ENCODE results near the gene MOXD1. TPM values are rescaled to one million over a fixed set of nuclear protein-coding genes. Genes with fewer than 3 reads are reported as not detected.

Gene MOXD1
- total RNA-seq, 2 experiments from 2014 or later: 0.74 TPM; not detected in 1

GRCh38 chr6:132381381-132381780 lies 19.9 kb downstream of the MOXD1 start:
- Histone ChIP-seq H3K9me2 (ENCODE audit: insufficient read depth, low read length) (no peaks in the 10 kb centered on the region), H3K27ac (ENCODE audit: low read depth, low read length, poor library complexity, severe bottlenecking) (no peak overlapping the region), H3K4me2 (ENCODE audit: low read length) (no peak overlapping the region), H4K20me1 (ENCODE audit: insufficient read depth, low read length) (no peaks in the 10 kb centered on the region), H3K79me2 (ENCODE audit: insufficient read depth, low read depth, low read length) (no peaks in the 10 kb centered on the region), H2AFZ (ENCODE audit: low read length) (no peak overlapping the region), H3K4me1 (ENCODE audit: insufficient read depth, low read length, poor library complexity, severe bottlenecking) (peaks cover 19% of the 10 kb centered on the region), H3K4me3 (ENCODE audit: low read depth, low read length, poor library complexity, severe bottlenecking) (no peak overlapping the region), H3K36me3 (ENCODE audit: insufficient read depth, low read length) (no peaks in the 10 kb centered on the region), H3K9me3 (ENCODE audit: low read length) (no peaks in the 10 kb centered on the region)
- ChIA-PET CTCF (ENCODE audit: unreplicated experiment) (no interaction called here), POLR2A (interaction anchor here (1.0 to 2.1 kb wide), 2 partner anchors 12 to 42 kb away, joined by 3 to 6 read pairs; no protein-coding TSS in a partner anchor)
- intact Hi-C loops (cut with micrococcal nuclease; ENCODE audit: unreplicated experiment): no loop called here
- TF ChIP-seq EZH2phosphoT487 (IDR thresholded peaks at IDR 0.05; ENCODE audit: borderline replicate concordance, low read depth, low read length): no peak
- no peak for TF ChIP-seq CTCF (conservative IDR thresholded peaks at IDR 0.05; ENCODE audit: low read length)
- no TSS peak for BruUV-seq (replicated peaks)
- no peak for DNase-seq (ENCODE audit: low spot score)

GRCh38 chr6:132380358-132381029 lies 20.8 kb downstream of the MOXD1 start:
- BruUV-seq (replicated peaks): no TSS peak
- no peaks in the 10 kb centered on the region for H3K36me3 ChIP-seq (ENCODE audit: insufficient read depth, low read length)
- H2AFZ ChIP-seq (ENCODE audit: low read length): no peak overlapping the region; the same call in 1 of the 2 replicates
- DNase-seq (ENCODE audit: low spot score): no peak
- intact Hi-C loops (cut with micrococcal nuclease; ENCODE audit: unreplicated experiment): no loop called here
- no peaks in the 10 kb centered on the region for H3K79me2 ChIP-seq (ENCODE audit: insufficient read depth, low read depth, low read length)
- TF ChIP-seq EZH2phosphoT487 (IDR thresholded peaks at IDR 0.05; ENCODE audit: borderline replicate concordance, low read depth, low read length) (no peak), CTCF (conservative IDR thresholded peaks at IDR 0.05; ENCODE audit: low read length) (no peak)
- ChIA-PET POLR2A (interaction anchor here (1.0 to 1.8 kb wide), 3 partner anchors 9 to 109 kb away, joined by 3 to 4 read pairs (median 3); no protein-coding TSS in a partner anchor), CTCF (ENCODE audit: unreplicated experiment) (no interaction called here)
- H3K27ac ChIP-seq (ENCODE audit: low read depth, low read length, poor library complexity, severe bottlenecking): no peak overlapping the region
- no peaks in the 10 kb centered on the region for H3K9me2 ChIP-seq (ENCODE audit: insufficient read depth, low read length)
- no peak overlapping the region for H3K4me2 ChIP-seq (ENCODE audit: low read length)
- H3K9me3 ChIP-seq (ENCODE audit: low read length): no peaks in the 10 kb centered on the region
- H3K4me3 ChIP-seq (ENCODE audit: low read depth, low read length, poor library complexity, severe bottlenecking): no peak overlapping the region
- H4K20me1 ChIP-seq (ENCODE audit: insufficient read depth, low read length): no peaks in the 10 kb centered on the region
- H3K4me1 ChIP-seq (ENCODE audit: insufficient read depth, low read length, poor library complexity, severe bottlenecking): peaks cover 19% of the 10 kb centered on the region

DNA sequence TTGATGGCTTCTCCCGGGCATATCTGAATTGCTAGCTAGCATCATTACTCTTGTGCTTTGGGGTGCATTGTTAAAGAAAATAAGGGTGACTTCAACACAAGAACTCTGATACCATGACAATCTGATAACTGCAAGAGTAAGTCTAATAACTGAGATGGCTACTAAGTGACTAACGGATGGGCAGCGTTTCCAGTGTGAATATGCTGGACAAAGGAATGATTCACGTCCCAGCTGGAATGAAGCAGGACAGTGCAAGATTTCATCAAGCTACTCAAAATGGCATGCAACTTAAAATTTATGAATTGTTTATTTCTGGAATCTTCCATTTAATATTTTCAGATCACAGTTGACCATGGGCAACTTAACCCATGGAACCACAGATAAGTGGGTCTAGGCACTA lies 31.7 kb downstream of the MOXD1 start:
- TF ChIP-seq CTCF (conservative IDR thresholded peaks at IDR 0.05; ENCODE audit: low read length): no peak
- TF ChIP-seq EZH2phosphoT487 (IDR thresholded peaks at IDR 0.05; ENCODE audit: borderline replicate concordance, low read depth, low read length): no peak
- no peak for DNase-seq (ENCODE audit: low spot score)
- Histone ChIP-seq H3K36me3 (ENCODE audit: insufficient read depth, low read length) (no peaks in the 10 kb centered on the region), H3K4me1 (ENCODE audit: insufficient read depth, low read length, poor library complexity, severe bottlenecking) (peaks cover 11% of the 10 kb centered on the region), H3K79me2 (ENCODE audit: insufficient read depth, low read depth, low read length) (no peaks in the 10 kb centered on the region), H3K9me3 (ENCODE audit: low read length) (no peaks in the 10 kb centered on the region), H2AFZ (ENCODE audit: low read length) (no peak overlapping the region), H4K20me1 (ENCODE audit: insufficient read depth, low read length) (no peaks in the 10 kb centered on the region), H3K9me2 (ENCODE audit: insufficient read depth, low read length) (no peaks in the 10 kb centered on the region), H3K4me3 (ENCODE audit: low read depth, low read length, poor library complexity, severe bottlenecking) (no peak overlapping the region), H3K4me2 (ENCODE audit: low read length) (no peak overlapping the region), H3K27ac (ENCODE audit: low read depth, low read length, poor library complexity, severe bottlenecking) (no peak overlapping the region)
- no TSS peak for BruUV-seq (replicated peaks)
- CTCF ChIA-PET (ENCODE audit: unreplicated experiment): no interaction called here
- POLR2A ChIA-PET: interaction anchor here (0.5 kb wide), 1 partner anchor 12 kb away, joined by 3 read pairs; no protein-coding TSS in a partner anchor
- intact Hi-C loops (cut with micrococcal nuclease; ENCODE audit: unreplicated experiment): no loop called here
